ENCODE measurements around the gene CLTC.

Gene CLTC

GRCh38 chr17:59666235-59666634 lies 46.5 kb downstream of the CLTC start:
- Histone ChIP-seq H2AFZ (ENCODE audit: low read length) (no peak overlapping the region), H3F3A (ENCODE audit: low read depth) (no peaks in the 10 kb centered on the region), H3K9me2 (replicated peaks; ENCODE audit: low read depth, low read length) (no peaks in the 10 kb centered on the region), H3K9me3 (ENCODE audit: insufficient read depth, low read depth, low read length) (no peaks in the 10 kb centered on the region), H3K4me2 (ENCODE audit: low read depth, low read length, poor library complexity, severe bottlenecking) (no peak overlapping the region), H4K20me1 (ENCODE audit: insufficient read depth, low read length, poor library complexity, severe bottlenecking) (no peaks in the 10 kb centered on the region), H3K36me3 (ENCODE audit: insufficient read depth, low read length) (peaks cover 95% of the 10 kb centered on the region), H3K4me3 (ENCODE audit: low read length, poor library complexity, severe bottlenecking) (no peak overlapping the region), H3K27me3 (ENCODE audit: insufficient read depth, low read length, poor library complexity, severe bottlenecking) (no peaks in the 10 kb centered on the region), H3K4me1 (ENCODE audit: insufficient read depth, low read length, poor library complexity, severe bottlenecking) (no peaks in the 10 kb centered on the region), H3K79me2 (ENCODE audit: insufficient read depth, low read length) (no peaks in the 10 kb centered on the region), H3K9ac (ENCODE audit: low read depth, low read length, poor library complexity, severe bottlenecking) (no peak overlapping the region)
- no peak for TF ChIP-seq CTCF (conservative IDR thresholded peaks at IDR 0.05; ENCODE audit: low read length)
- TF ChIP-seq EZH2phosphoT487 (IDR thresholded peaks at IDR 0.05; ENCODE audit: borderline replicate concordance), result no peak

- Histone ChIP-seq H3K4me3 (ENCODE audit: low read length, poor library complexity, severe bottlenecking) (no peak overlapping the region), H3K9me3 (ENCODE audit: insufficient read depth, low read depth, low read length) (no peaks in the 10 kb centered on the region)
These were observed 49.1 kb downstream of the CLTC start for GRCh38 chr17:59668816-59669215.

GRCh38 chr17:59669411-59669810 lies 49.7 kb downstream of the CLTC start:
- Histone ChIP-seq H3K4me2 (ENCODE audit: low read depth, low read length, poor library complexity, severe bottlenecking) (no peak overlapping the region), H3K27me3 (ENCODE audit: insufficient read depth, low read length, poor library complexity, severe bottlenecking) (no peaks in the 10 kb centered on the region), H3K4me3 (ENCODE audit: low read length, poor library complexity, severe bottlenecking) (no peak overlapping the region), H3K9me2 (replicated peaks; ENCODE audit: low read depth, low read length) (no peaks in the 10 kb centered on the region), H3K79me2 (ENCODE audit: insufficient read depth, low read length) (no peaks in the 10 kb centered on the region), H3K4me1 (ENCODE audit: insufficient read depth, low read length, poor library complexity, severe bottlenecking) (no peaks in the 10 kb centered on the region), H2AFZ (ENCODE audit: low read length) (no peak overlapping the region), H3K9me3 (ENCODE audit: insufficient read depth, low read depth, low read length) (no peaks in the 10 kb centered on the region), H4K20me1 (ENCODE audit: insufficient read depth, low read length, poor library complexity, severe bottlenecking) (peaks cover 4% of the 10 kb centered on the region), H3K36me3 (ENCODE audit: insufficient read depth, low read length) (peaks cover 90% of the 10 kb centered on the region), H3F3A (ENCODE audit: low read depth) (no peaks in the 10 kb centered on the region), H3K9ac (ENCODE audit: low read depth, low read length, poor library complexity, severe bottlenecking) (no peak overlapping the region)
- no peak for TF ChIP-seq EZH2phosphoT487 (IDR thresholded peaks at IDR 0.05; ENCODE audit: borderline replicate concordance)
- TF ChIP-seq CTCF (conservative IDR thresholded peaks at IDR 0.05; ENCODE audit: low read length), result no peak

More at GRCh38 chr17:59668816-59669215, 49.1 kb downstream of the CLTC start:
- no peaks in the 10 kb centered on the region for H3K27me3 ChIP-seq (ENCODE audit: insufficient read depth, low read length, poor library complexity, severe bottlenecking)
- H3K79me2 ChIP-seq (ENCODE audit: insufficient read depth, low read length), result no peaks in the 10 kb centered on the region
- H3F3A ChIP-seq (ENCODE audit: low read depth), result no peaks in the 10 kb centered on the region
- no peak overlapping the region for H3K9ac ChIP-seq (ENCODE audit: low read depth, low read length, poor library complexity, severe bottlenecking)
- H3K36me3 ChIP-seq (ENCODE audit: insufficient read depth, low read length), result peaks cover 90% of the 10 kb centered on the region
- H3K9me2 ChIP-seq (replicated peaks; ENCODE audit: low read depth, low read length), result no peaks in the 10 kb centered on the region
- peaks cover 4% of the 10 kb centered on the region for H4K20me1 ChIP-seq (ENCODE audit: insufficient read depth, low read length, poor library complexity, severe bottlenecking)
- TF ChIP-seq CTCF (conservative IDR thresholded peaks at IDR 0.05; ENCODE audit: low read length) (no peak), EZH2phosphoT487 (IDR thresholded peaks at IDR 0.05; ENCODE audit: borderline replicate concordance) (no peak)
- no peak overlapping the region for H3K4me2 ChIP-seq (ENCODE audit: low read depth, low read length, poor library complexity, severe bottlenecking)
- no peaks in the 10 kb centered on the region for H3K4me1 ChIP-seq (ENCODE audit: insufficient read depth, low read length, poor library complexity, severe bottlenecking)
- H2AFZ ChIP-seq (ENCODE audit: low read length), result no peak overlapping the region

Data from Loucy (cell line).